Fibroblast of skin of back (primary cell): ENCODE data around the gene MACF1.
"Not testable (repeated sequence)": the region's sequence is repeated elsewhere in the genome, so short reads cannot be mapped to it uniquely, and the experiment has no call there.

Source experiments
- DNase-seq: peaks from one replicate; pipeline ENCODE4 v3.0.0-alpha.2; 2013

MACF1 gene

DNA sequence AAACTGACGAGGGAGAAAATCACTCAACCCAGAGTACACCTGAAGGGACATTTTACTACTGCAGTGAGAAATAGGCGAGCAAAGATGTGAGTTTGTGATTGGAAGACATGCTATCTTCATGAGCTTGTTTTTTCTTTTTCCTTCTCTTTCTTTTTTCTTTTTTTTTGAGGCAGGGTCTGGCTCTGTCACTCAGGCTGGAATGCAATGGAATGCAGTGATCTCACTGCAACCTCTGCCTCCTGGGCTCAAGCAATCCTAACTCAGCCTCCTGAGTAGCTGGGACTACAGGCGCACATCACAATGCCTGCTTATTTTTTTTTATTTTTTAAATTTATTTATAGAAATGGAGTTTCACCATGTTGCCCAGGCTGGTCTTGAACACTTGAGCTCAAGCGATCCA lies 312.3 kb downstream of the MACF1 start:
- DNase-seq: peak; percentile 27

DNA sequence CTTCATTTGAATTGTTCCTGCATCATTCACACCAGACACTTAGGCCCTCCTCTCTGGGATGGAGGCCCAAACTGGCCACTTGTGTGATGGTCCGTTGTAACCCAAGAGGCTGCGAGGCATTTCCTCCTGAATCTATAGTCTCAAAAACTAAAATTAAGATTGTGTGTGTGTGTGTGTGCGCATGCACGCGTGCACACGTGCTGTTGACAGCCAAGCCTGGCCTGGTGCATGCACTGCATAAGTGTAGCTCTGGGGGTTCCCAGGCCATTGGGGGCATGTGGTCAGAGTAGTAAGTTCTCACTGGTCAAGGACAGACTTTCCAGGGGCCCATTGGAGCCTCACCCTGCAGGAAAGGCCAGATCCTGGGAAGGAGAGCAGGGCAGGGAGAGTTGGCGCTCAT lies 313.4 kb downstream of the MACF1 start:
- not testable (repeated sequence) for DNase-seq

DNA sequence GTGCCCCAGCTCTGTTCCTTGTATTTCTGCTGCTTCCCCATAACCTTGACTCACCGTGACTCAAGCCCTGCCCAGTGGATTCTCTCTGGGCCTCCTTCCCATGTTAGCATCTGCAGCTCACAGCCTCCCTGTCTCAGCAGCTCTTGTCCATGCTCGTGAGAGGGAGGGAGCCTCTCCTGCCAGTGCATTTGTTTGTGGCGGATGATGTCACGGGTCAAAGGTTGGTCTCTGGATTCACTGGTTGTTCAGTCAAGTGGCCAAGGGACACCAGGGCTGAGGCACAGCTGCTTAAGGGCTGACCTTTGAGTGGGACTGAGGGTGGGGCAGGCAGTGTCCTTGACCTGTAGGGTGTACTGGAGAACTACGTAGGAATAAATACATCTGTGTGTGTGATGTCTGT lies 314.9 kb downstream of the MACF1 start:
- not testable (repeated sequence) for DNase-seq

DNA sequence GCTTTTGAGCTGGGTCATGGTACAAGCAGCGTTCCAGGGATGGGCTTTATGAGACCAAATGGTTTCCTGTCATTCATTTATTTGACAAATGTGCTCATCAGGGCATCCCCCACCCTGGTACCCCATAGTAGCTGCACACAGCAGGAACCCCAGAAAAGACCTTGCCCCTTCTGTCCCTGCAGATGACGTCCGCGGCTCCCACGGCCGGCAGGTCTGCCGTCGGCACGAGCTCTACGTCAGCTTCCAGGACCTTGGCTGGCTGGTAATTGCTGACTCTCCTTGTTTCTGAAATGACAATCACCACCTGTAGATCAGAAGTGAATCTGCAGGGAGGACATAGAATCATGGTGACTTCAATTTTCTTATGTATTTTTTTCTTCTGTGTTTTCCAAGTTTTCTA lies 317.7 kb downstream of the MACF1 start:
- not testable (repeated sequence) for DNase-seq

DNA sequence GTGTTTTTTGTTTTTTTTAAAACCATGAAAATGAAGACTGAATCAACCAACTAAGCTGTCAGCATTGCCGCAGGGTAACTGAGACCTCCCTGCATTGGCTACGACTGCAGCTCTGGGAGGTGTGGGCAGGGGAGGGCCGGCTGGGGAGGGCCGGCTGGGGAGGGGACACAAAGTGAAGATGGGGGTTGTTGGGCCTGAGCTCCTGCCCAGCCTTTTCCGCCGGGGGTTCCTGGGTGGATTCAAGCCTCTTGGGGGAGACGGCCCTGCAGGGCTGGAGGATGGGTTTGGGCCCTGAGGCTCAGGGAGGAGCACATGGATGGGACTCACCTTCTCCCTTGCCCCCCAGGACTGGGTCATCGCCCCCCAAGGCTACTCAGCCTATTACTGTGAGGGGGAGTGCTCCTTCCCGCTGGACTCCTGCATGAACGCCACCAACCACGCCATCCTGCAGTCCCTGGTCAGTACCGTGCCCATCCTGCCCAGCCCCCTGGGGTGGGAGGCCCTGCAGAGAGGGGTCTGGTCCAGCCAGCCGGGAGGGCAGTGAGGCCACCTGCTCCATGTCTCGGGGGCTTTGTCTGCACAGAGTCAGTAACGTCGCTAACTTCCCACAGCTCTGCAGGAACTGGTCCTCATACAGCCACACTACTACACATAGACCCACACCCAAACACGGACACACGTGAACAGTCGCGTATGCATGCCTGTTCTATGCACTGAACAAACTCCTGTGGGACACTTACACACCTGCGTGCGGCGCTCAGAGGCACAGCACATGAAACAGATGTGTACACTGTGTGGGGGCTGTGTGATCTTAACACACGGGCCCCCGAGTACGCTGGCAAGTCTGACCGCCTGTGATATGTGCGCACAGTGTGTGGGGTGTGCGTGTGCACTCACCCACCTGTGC lies 318.4 kb downstream of the MACF1 start:
- no peak for DNase-seq

DNA sequence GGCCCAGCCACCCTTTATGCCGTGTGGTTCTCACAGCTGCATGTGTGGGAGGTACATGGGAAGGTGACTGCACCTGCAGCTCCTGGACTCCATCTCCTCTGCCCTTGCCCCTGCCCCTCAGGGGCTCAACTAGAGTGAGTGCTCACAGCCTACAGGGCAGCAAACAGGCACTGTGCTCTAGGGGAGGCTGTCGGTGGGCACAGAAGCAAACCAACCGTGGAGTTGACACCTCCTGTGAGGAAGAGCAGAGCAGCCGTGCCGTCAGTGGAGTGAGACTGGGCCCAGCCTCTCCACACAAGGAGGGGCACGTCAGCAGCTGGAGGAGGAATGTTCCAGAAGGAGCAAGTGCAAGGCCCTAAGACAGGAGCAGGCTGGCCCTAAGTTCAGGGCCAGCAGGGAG lies 319.7 kb downstream of the MACF1 start:
- no peak for DNase-seq

DNA sequence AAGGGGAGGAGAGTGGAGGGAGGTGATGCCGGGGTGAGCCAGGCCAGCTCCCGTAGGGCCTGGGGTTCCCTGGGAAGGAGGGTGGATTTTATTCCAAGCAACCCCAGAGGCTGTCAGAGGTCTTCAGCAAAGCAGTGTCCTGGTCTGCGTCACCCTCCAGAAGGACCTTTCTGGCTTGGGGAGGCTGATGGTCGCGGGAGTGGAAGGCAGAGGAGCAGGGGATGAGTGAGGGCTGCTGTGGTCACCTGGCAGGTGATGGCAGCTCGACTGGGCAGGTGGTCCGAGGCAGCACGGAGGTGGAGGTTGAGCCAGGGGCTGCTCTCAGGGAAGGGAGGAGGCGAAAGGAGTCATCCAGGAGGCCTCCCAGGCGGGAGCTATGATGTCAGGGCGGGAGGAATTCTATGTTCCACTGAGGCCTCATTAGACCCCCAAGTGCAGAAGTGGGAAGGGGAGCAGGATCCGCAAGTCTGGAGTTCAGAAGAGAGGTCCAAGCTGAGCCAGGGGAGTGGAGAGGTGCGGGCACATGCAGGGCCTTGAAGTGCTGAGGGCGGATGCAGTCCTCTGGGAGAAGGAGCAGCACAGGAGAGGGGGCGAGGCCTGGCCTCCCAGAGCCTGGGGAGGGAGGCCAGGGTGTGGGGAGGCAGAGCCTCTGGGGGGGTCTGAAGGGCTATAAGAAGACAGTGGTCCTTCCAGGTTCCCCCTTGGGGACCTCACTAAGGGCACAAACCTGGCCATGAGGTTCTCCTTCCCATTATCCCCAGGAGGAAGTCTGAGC lies 320.3 kb downstream of the MACF1 start:
- DNase-seq: no peak

DNA sequence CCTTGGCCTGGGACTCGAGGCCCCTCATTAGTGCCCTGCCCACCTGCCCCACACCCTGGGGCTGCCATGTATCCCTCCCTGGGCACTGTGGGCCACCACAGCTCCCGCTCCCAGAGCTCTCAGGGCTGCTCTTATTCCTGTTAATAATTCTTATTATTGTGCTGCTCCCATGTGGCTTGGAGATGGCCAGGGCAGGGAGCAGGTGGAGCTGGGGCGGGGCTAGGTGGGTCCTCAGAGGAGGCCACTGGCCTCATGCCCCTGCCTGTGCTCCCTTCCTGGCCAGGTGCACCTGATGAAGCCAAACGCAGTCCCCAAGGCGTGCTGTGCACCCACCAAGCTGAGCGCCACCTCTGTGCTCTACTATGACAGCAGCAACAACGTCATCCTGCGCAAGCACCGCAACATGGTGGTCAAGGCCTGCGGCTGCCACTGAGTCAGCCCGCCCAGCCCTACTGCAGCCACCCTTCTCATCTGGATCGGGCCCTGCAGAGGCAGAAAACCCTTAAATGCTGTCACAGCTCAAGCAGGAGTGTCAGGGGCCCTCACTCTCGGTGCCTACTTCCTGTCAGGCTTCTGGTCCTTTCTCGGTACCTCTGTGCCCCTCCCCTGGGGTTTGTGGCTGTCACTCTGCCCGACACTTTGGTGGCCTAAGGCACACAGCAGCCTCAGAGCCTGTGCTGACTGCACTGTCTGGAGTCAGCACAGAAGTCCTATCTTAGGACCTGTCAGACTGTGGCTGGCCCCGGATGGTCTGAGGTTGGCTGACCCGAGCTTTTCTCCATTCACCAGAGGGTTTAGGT lies 321.1 kb downstream of the MACF1 start:
- DNase-seq: no peak

DNA sequence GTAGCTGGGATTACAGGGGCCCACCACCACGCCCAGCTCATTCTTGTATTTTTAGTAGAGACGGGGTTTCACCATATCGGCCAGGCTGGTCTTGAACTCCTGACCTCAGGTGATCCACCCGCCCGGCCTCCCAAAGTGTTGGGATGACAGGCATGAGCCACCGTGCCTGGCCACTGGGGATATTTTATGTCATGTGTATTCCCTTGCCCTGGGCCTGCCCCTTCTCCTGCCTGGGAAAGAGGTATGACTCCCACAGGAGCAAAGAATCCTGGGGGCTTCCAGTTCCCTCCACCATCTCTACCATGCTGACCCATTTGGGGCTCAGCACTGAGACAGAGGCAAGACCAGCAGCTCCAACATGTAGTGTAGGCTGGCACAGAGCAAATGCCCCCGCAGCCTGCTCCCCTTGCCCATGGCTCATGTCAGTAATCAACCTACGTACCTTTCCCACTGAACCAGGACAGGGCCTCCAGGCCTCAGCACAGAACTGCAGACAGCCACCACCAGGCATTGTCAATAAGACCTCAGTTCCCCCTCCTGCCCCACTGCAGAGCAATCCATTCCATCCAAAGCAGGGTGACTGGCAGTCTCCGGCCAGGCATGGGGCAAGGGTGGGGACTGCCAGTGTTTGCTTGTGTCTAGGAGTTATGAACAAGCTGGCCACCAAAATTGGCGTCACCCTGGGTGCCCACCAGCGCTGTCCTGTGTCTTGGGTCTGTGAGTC lies 322.1 kb downstream of the MACF1 start:
- DNase-seq: no peak

DNA sequence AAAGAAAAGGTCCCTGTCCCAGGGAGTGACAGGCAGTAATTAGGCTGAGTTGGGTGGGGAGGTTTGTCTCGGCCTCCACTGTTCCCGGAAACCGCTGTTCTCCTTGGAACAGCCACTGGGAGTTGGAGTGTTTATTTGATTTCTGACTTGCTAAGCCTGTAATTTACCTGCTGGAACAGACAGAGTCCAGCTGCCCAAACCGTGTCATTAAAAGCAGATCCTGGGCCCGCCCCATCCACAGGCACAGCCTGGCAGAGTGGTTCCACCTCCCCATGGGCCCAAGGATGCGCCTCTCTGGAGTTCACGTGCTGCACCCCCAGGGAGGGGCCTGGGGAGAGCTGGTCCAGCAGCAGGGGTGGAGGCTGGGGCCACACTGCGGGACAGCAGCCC lies 322.7 kb downstream of the MACF1 start:
- not testable (repeated sequence) for DNase-seq

DNA sequence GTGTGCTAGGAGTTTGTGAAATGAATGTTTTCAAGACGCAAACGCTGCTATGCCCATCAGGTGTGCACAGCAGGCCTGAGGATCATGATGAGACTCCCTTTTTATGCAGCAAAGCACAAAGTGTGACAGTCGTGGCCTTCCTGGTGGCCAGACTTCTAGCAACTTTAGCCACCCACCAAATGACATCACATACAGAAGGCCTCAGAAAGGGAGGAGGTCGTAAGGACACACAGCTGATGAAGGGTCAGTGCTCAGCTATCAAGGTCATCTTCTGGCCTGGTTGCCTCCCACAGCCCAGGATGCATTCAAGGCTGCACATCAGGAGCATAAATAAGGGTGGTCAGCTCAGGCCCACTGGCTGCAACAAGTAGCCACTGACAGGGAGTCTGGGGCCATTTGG lies 323.6 kb downstream of the MACF1 start:
- DNase-seq: no peak

DNA sequence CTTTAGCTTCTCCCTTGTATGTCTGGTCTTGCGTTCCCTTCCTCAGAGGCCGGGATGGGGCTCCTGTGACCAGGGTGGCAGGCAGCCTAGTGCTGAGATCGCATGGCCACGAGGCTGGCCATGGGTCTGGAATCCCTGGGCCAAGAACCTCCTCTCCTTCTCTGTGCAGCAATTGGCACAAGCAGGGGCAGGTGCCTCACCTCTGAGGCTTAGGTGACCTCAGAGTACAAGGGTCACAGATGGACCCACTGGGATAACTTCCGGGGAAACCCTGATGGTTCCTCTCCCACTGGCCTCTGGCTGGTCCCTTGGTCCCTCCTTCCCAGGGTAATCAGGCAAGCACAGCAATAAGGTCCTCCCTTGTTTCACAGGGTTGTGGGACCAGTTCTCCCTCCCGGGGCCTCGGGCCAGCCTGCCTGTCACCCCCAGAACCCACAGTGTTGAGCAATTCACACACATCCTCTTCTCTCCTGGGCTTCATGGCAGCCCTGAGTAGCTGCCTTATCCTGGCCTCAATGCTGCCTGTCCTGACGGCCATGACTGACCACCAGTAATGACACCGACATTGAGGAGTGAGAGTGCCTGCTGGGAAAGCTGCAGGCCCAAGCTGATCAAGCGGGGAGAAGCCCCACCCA lies 325.5 kb downstream of the MACF1 start:
- DNase-seq: no peak

DNA sequence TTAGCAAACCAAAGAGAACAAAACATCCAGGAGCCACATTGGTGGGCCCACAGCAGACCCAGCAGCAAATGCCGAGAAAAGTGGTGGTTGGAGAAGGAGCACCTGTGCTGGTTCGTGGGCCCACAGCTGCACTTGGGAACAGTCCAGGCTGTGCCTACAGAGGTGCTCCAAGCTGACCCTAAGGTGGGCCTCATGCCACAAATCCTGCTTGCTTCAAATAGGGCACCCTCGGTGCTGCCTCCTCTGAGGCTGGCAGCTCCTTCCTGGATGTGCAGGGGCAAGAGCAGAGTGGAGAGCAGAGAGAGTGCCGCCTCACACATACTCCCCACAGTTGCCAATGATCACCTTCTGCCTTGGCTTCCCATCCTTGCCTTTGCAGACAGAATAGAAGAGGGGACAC lies 327.0 kb downstream of the MACF1 start:
- DNase-seq: no peak

DNA sequence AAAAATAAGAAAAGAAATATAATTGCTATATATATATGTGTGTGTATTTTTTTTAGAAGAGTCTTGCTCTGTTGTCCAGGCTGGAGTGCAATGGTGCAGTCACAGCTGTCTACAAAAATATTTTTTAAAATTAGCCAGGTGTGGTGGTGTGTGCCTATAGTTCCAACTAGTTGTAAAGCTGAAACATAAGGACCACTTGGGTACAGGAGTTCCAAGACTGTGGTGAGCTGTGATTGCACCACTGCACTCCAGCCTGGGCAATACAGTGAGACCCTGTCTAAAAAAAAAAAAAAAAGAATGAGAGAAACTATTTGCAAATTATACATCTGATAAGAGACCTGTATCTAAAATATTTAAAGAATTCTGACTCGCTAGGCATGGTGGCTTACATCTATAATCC lies 328.9 kb downstream of the MACF1 start:
- DNase-seq: no peak
